ENCODE measurements around the gene FGF21.
"Not testable (repeated sequence)": the region's sequence is repeated elsewhere in the genome, so short reads cannot be mapped to it uniquely, and the experiment has no call there.

FGF21 gene

GRCh38 chr19:48777720-48778119 is 22.4 kb downstream of the FGF21 start:
- no peak for TF ChIP-seq CTCF (IDR thresholded peaks at IDR 0.05; ENCODE audit: unreplicated experiment in 3 of 3)
- peaks cover 12% of the 10 kb centered on the region for H3K4me1 Mint-ChIP-seq
- H3K27me3 Mint-ChIP-seq (ENCODE audit: low read depth), result no peaks in the 10 kb centered on the region
- H3K36me3 Mint-ChIP-seq (ENCODE audit: low read depth), result no peaks in the 10 kb centered on the region
- no peak overlapping the region for H3K27ac Mint-ChIP-seq
- no peak overlapping the region for H3K4me3 Mint-ChIP-seq
- no peaks in the 10 kb centered on the region for H3K9me3 Mint-ChIP-seq

- Mint-ChIP-seq H3K27ac (no peak overlapping the region), H3K4me3 (no peak overlapping the region), H3K36me3 (ENCODE audit: low read depth) (no peaks in the 10 kb centered on the region), H3K9me3 (no peaks in the 10 kb centered on the region), H3K27me3 (ENCODE audit: low read depth) (no peaks in the 10 kb centered on the region), H3K4me1 (peaks cover 11% of the 10 kb centered on the region)
- TF ChIP-seq CTCF (IDR thresholded peaks at IDR 0.05; ENCODE audit: unreplicated experiment in 3 of 3), result no peak
Observed at GRCh38 chr19:48779636-48780035, 24.3 kb downstream of the FGF21 start.

GRCh38 chr19:48780631-48781391 is 25.5 kb downstream of the FGF21 start:
- Mint-ChIP-seq H3K36me3 (ENCODE audit: low read depth) (no peaks in the 10 kb centered on the region), H3K27me3 (ENCODE audit: low read depth) (no peaks in the 10 kb centered on the region), H3K9me3 (no peaks in the 10 kb centered on the region), H3K4me1 (peaks cover 11% of the 10 kb centered on the region), H3K4me3 (no peak overlapping the region), H3K27ac (peak overlapping the region in 2 of 3 experiments; percentile 6 to 56)
- TF ChIP-seq CTCF (IDR thresholded peaks at IDR 0.05; ENCODE audit: unreplicated experiment in 3 of 3), result no peak

GRCh38 chr19:48784527-48784926 is 29.2 kb downstream of the FGF21 start:
- peaks cover 4% of the 10 kb centered on the region for H3K27me3 Mint-ChIP-seq (ENCODE audit: low read depth)
- TF ChIP-seq CTCF (IDR thresholded peaks at IDR 0.05; ENCODE audit: unreplicated experiment in 3 of 3), result no peak
- H3K36me3 Mint-ChIP-seq (ENCODE audit: low read depth), result no peaks in the 10 kb centered on the region
- H3K9me3 Mint-ChIP-seq, result no peaks in the 10 kb centered on the region
- H3K4me1 Mint-ChIP-seq, result peaks cover 11% of the 10 kb centered on the region
- H3K27ac Mint-ChIP-seq, result no peak overlapping the region
- H3K4me3 Mint-ChIP-seq, result no peak overlapping the region

- not testable (repeated sequence) for H3K27me3 Mint-ChIP-seq (ENCODE audit: low read depth); H3K4me3 Mint-ChIP-seq; H3K27ac Mint-ChIP-seq
Observed at GRCh38 chr19:48786422-48786821, 31.1 kb downstream of the FGF21 start.

GRCh38 chr19:48787331-48787730 is 32.0 kb downstream of the FGF21 start:
- not testable (repeated sequence) for H3K9me3 Mint-ChIP-seq; H3K4me3 Mint-ChIP-seq; H3K36me3 Mint-ChIP-seq (ENCODE audit: low read depth); H3K27ac Mint-ChIP-seq; H3K4me1 Mint-ChIP-seq; H3K27me3 Mint-ChIP-seq (ENCODE audit: low read depth)

More at GRCh38 chr19:48786422-48786821, 31.1 kb downstream of the FGF21 start:
- not testable (repeated sequence) for H3K36me3 Mint-ChIP-seq (ENCODE audit: low read depth); H3K9me3 Mint-ChIP-seq; H3K4me1 Mint-ChIP-seq

- no peak for TF ChIP-seq CTCF (IDR thresholded peaks at IDR 0.05; ENCODE audit: unreplicated experiment in 3 of 3)
- Mint-ChIP-seq H3K27ac (peak overlapping the region in 1 of 3 experiments; percentile 56), H3K9me3 (no peaks in the 10 kb centered on the region), H3K27me3 (ENCODE audit: low read depth) (peaks cover under 1% of the 10 kb centered on the region), H3K36me3 (ENCODE audit: low read depth) (no peaks in the 10 kb centered on the region), H3K4me1 (peaks cover 13% of the 10 kb centered on the region), H3K4me3 (peak overlapping the region in 1 of 3 experiments; percentile 36)
Observed at GRCh38 chr19:48793271-48793670, 37.9 kb downstream of the FGF21 start.

All from nephron (organoid).